A673 (cell line): ENCODE data around the gene PRKCA.

Source experiments
- CTCF ChIP-seq: fragments of 300-800, 200-600 bp; sonication (generic); conservative IDR thresholded peaks from 2 replicates; pipeline ENCODE4 v1.5.1; 2017; ENCODE audit warnings: low read depth, mild to moderate bottlenecking, antibody characterized with exemption, low read length, moderate library complexity, mixed read lengths
- EZH2 ChIP-seq: fragments of 200-600 bp; sonication (generic); IDR thresholded peaks from 2 replicates; pipeline ENCODE4 v1.6.1; 2017; ENCODE audit warnings: borderline replicate concordance, low read depth, mild to moderate bottlenecking, mixed read lengths, antibody characterized with exemption, low read length; ENCODE audit not compliant: poor library complexity, severe bottlenecking

DNA sequence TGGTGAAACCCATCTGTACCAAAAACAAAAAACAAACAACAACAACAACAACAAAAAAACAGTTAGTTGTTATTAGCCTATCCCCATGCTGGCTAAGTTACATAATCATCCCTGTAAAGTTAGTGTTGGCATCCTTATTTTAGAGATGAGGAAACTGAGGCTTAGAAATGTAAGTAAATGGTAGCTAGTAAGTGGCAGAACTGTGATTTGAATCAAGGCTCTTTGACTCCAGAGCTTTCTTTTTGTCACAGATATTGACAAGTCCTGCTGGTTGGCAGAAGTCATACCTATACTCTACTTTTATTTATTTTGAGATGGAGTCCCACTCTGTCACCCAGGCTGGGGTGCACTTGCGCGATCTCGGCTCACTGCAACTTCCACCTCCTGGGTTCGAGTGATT is 42.1 kb downstream of the PRKCA start:
- no peak for TF ChIP-seq CTCF
- no peak for TF ChIP-seq EZH2
